ENCODE data around the gene RRP1B. TPM values are rescaled to one million over a fixed set of nuclear protein-coding genes. Genes with fewer than 3 reads are reported as not detected.

Gene RRP1B
- total and polyA plus RNA-seq, 11 donors, result 3.6 to 16.1 (median 9.5) TPM

- intact Hi-C loops (cut with DNase I), result loop anchor here in 5 of 10 donors (10.0 kb wide), 5 partner anchors 54 to 184 kb away; partner anchors contain the start of genes CSTB (in 1 of the 5), HSF2BP (in 1 of the 5), RRP1 (in 1 of the 5) and RRP1B (in 1 of the 5)
- Histone ChIP-seq H3K27me3 (no peaks in the 10 kb centered on the region), H3K4me1 (peaks cover 6 to 56% (median 38%) of the 10 kb centered on the region in 12 donors), H3K4me3 (peak overlapping the region in 4 of 12 donors; percentile 90 to 100 (median 97)), H3K27ac (no peak overlapping the region), H3K36me3 (peaks cover 0 to 18% (median 3%) of the 10 kb centered on the region in 9 donors), H3K9me3 (no peaks in the 10 kb centered on the region)
- WGBS, 4 donors, result 96 to 97% (median 96%) methylated on average over 4 of the region's 4 CpGs
- DNase-seq, result no peak
- ATAC-seq, result no peak
- TF ChIP-seq CTCF (IDR thresholded peaks at IDR 0.05) (no peak), POLR2A (IDR thresholded peaks at IDR 0.05) (no peak)
These were observed 61.8 kb downstream of the RRP1B start for GRCh38 chr21:43721206-43721605.

GRCh38 chr21:43721939-43722338 lies 62.6 kb downstream of the RRP1B start:
- intact Hi-C loops (cut with DNase I), result loop anchor here in 5 of 10 donors (10.0 kb wide), 5 partner anchors 53 to 183 kb away; partner anchors contain the start of genes CSTB (in 1 of the 5), HSF2BP (in 1 of the 5), RRP1 (in 1 of the 5) and RRP1B (in 1 of the 5)
- peak in 1 of 5 donors; percentile 62 for DNase-seq
- H3K27me3 ChIP-seq, result no peaks in the 10 kb centered on the region
- TF ChIP-seq CTCF (IDR thresholded peaks at IDR 0.05) (no peak), POLR2A (IDR thresholded peaks at IDR 0.05) (no peak)
- no peak for ATAC-seq
- no peaks in the 10 kb centered on the region for H3K9me3 ChIP-seq
- 70 to 88% (median 84%) methylated on average over 3 of the region's 3 CpGs for WGBS, 4 donors
- peaks cover 6 to 63% (median 45%) of the 10 kb centered on the region in 12 donors for H3K4me1 ChIP-seq
- peaks cover 0 to 18% (median 3%) of the 10 kb centered on the region in 9 donors for H3K36me3 ChIP-seq
- H3K4me3 ChIP-seq, result peak overlapping the region in 1 of 12 donors; percentile 100
- no peak overlapping the region for H3K27ac ChIP-seq

- no peak for TF ChIP-seq POLR2A (IDR thresholded peaks at IDR 0.05)
- no peak for TF ChIP-seq CTCF (IDR thresholded peaks at IDR 0.05)
- Histone ChIP-seq H3K9me3 (no peaks in the 10 kb centered on the region), H3K36me3 (peaks cover 0 to 18% (median 3%) of the 10 kb centered on the region in 9 donors), H3K27ac (no peak overlapping the region), H3K4me3 (no peak overlapping the region), H3K27me3 (no peaks in the 10 kb centered on the region), H3K4me1 (peaks cover 16 to 74% (median 58%) of the 10 kb centered on the region in 12 donors)
- DNase-seq (no peak), ATAC-seq (no peak)
- intact Hi-C loops (cut with DNase I), result loop anchor here in 5 of 10 donors (10.0 kb wide), 5 partner anchors 51 to 181 kb away; partner anchors contain the start of genes CSTB (in 1 of the 5), HSF2BP (in 1 of the 5), RRP1 (in 1 of the 5) and RRP1B (in 1 of the 5)
- 70 to 84% (median 78%) methylated on average over 5 to 12 of the region's 12 CpGs for WGBS, 4 donors
These were observed 64.3 kb downstream of the RRP1B start for GRCh38 chr21:43723648-43724047.

- ATAC-seq (no peak), DNase-seq (peak in 2 of 5 donors; percentile 68)
- H3K36me3 ChIP-seq, result peaks cover 0 to 18% (median 3%) of the 10 kb centered on the region in 9 donors
- H3K27me3 ChIP-seq, result no peaks in the 10 kb centered on the region
- H3K4me3 ChIP-seq, result peak overlapping the region in 1 of 12 donors; percentile 62
- peaks cover 10 to 74% (median 50%) of the 10 kb centered on the region in 12 donors for H3K4me1 ChIP-seq
- WGBS, 4 donors, result 58 to 71% (median 63%) methylated on average over 21 of the region's 21 CpGs
- H3K27ac ChIP-seq, result peak overlapping the region in 11 of 12 donors; percentile 84 to 96 (median 92)
- no peaks in the 10 kb centered on the region for H3K9me3 ChIP-seq
- intact Hi-C loops (cut with DNase I), result loop anchor here in 7 of 10 donors (5.0 to 10.0 kb wide), 7 partner anchors 48 to 178 kb away; partner anchors contain the start of genes CSTB (in 3 of the 7), HSF2BP (in 2 of the 7), RRP1B (in 2 of the 7) and RRP1 (in 1 of the 7)
- TF ChIP-seq POLR2A (IDR thresholded peaks at IDR 0.05) (no peak), CTCF (IDR thresholded peaks at IDR 0.05) (no peak)
These were observed 67.5 kb downstream of the RRP1B start for GRCh38 chr21:43726686-43727518.
